A549 treated with RU486 at 1 μM for 4 hours (cell line): ENCODE data around the gene PLA2G12A. TPM values are rescaled to one million over a fixed set of nuclear protein-coding genes. Genes with fewer than 3 reads are reported as not detected.

Experiments
- total RNA-seq: library from RNA; stranded (reverse); fragments of 200-300 nt; extraction: Qiagen RNA extraction; gene quantifications from 5 replicates; pipeline ENCODE4 v1.2.3, GENCODE V29; 2022; ENCODE audit warnings: low read depth

PLA2G12A gene
- 9.4 to 16.2 TPM (median 11.0 TPM) in 5 replicates for total RNA-seq

DNA sequence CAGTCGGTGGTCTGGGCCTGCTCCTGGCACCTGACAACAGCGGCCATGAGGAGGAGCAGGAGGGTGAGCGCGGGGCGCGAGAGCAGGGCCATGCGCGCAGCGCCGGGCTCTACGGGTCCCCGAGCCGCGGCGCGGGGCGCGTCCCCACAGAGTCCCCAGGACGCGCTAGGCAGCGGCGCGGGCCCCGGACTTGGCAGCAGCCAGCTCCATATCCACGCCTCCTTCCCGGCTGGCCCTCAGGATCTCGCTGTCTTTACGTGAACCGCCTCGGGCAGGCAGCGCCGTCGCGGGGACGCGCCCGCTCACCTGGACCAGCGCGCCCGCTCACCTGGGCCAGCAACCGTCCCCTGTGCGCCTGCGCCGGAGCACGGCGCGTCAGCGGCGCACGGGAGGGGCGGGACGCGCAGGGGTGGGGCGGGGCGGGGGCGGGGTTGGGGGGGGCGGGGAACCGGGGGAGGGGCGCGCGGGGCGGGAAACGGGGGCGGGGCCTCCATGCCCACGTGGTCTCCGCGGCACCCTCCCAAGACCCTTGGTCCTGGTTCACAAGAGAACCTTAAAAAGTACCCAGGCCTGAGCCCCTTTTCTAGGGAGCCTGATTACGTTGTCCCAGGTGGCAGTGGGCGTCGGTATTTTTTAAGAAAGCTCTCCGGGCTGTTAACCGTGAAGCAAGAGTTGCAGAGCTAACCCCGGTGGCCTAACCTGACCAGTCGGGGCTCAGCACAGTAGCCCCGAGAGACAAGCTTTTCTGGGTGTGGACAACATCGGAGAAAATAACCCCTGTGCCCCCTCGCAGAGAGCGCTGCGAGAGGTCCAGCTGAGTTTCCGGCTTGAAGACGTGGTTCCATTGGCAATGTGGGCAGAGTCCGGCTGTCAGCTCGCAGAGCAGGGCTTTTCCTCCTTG lies at the start of gene PLA2G12A:
TSS of gene PLA2G12A (minus strand) at position 353 of the 901 bp plus-strand sequence. CDS start at position 92, 261 bp downstream.

DNA sequence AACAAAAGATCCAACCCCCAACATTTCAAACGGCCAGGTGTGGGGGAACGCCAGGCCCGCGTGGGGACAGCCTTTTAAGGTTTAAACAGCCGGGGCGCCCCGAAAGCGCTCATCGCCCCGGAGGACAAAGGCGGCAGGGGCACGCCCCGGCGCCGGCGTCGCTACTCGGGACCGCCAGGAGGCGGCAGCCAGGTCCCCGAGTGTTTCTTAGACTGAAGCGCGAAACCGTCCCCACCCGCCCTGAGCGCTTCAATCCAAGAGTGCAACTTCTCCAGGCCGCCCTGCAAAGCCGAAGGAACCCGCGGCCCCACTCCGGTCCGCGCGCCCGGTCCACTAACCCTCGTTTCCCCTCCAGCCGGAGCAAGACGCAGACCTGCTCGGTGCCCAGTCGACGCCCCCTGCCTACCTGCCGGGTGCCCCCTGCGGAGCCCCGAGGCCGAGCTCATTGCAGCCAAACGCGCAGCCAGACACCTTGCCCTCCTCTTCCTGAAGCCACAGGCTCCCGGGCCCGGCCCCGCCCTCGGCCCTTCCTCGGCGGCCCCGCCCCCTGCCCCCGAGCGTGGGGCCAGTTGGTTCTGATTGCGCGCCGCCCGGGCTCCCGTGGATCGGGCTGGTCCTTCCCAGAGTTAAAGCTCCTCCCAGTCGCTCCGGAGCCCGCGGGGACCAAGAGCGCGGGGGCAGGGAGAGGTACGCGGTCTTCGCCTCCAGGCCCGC lies 26.8 kb downstream of the PLA2G12A start, which contains the start of gene CASP6:
TSS of gene CASP6 (minus strand) at position 496 of the 714 bp plus-strand sequence. CDS start at position 446, 50 bp downstream.

Other genes with a start within 250 kb of the PLA2G12A start
- gene MCUB, start 169.8 kb downstream of the PLA2G12A start, total RNA-seq, result 16.0 to 25.0 TPM (median 22.4 TPM) in 5 replicates
- gene CASP6, start 26.6 kb downstream of the PLA2G12A start, total RNA-seq, result 13.5 to 17.3 TPM (median 16.1 TPM) in 5 replicates
- 0.38 to 0.86 TPM (median 0.74 TPM) in 5 replicates for gene CFI, start 71.9 kb upstream of the PLA2G12A start, total RNA-seq
- gene GAR1, start 85.7 kb upstream of the PLA2G12A start, total RNA-seq, result 34.3 to 59.5 TPM (median 42.1 TPM) in 5 replicates
- gene RRH, start 97.9 kb upstream of the PLA2G12A start, total RNA-seq, result 0.06 TPM in 1 of 5 replicates, not detected in the others
- gene LRIT3, start 118.0 kb upstream of the PLA2G12A start, total RNA-seq, result 0.05 to 0.10 TPM (median 0.06 TPM) in 3 of 5 replicates, not detected in the others
- gene EGF, start 182.8 kb upstream of the PLA2G12A start, total RNA-seq, result 0.18 to 0.31 TPM (median 0.23 TPM) in 5 replicates